ENCODE results near the gene NRP2.

The NRP2 gene

GRCh38 chr2:205733082-205733481 lies 50.8 kb downstream of the NRP2 start:
- DNase-seq (ENCODE audit: extremely low read depth, low read depth), result no peak
- TF ChIP-seq CTCF (IDR thresholded peaks at IDR 0.05; ENCODE audit: low read depth, low read length, missing control alignments), result no peak
- no peak overlapping the region for H3K4me3 ChIP-seq (replicated peaks; ENCODE audit: low read depth, low read length)

GRCh38 chr2:205733648-205734047 lies 51.3 kb downstream of the NRP2 start:
- DNase-seq (ENCODE audit: extremely low read depth, low read depth), result no peak
- no peak overlapping the region for H3K4me3 ChIP-seq (replicated peaks; ENCODE audit: low read depth, low read length)
- no peak for TF ChIP-seq CTCF (IDR thresholded peaks at IDR 0.05; ENCODE audit: low read depth, low read length, missing control alignments)

GRCh38 chr2:205734436-205735037 lies 52.2 kb downstream of the NRP2 start:
- DNase-seq (ENCODE audit: extremely low read depth, low read depth), result no peak
- no peak for TF ChIP-seq CTCF (IDR thresholded peaks at IDR 0.05; ENCODE audit: low read depth, low read length, missing control alignments)
- no peak overlapping the region for H3K4me3 ChIP-seq (replicated peaks; ENCODE audit: low read depth, low read length)

- H3K4me3 ChIP-seq (replicated peaks; ENCODE audit: low read depth, low read length), result no peak overlapping the region
- DNase-seq (ENCODE audit: extremely low read depth, low read depth), result no peak
- no peak for TF ChIP-seq CTCF (IDR thresholded peaks at IDR 0.05; ENCODE audit: low read depth, low read length, missing control alignments)
Observed at GRCh38 chr2:205738117-205738968, 56.0 kb downstream of the NRP2 start.

GRCh38 chr2:205739620-205740019 lies 57.3 kb downstream of the NRP2 start:
- H3K4me3 ChIP-seq (replicated peaks; ENCODE audit: low read depth, low read length), result no peak overlapping the region
- no peak for TF ChIP-seq CTCF (IDR thresholded peaks at IDR 0.05; ENCODE audit: low read depth, low read length, missing control alignments)
- DNase-seq (ENCODE audit: extremely low read depth, low read depth), result no peak

- H3K4me3 ChIP-seq (replicated peaks; ENCODE audit: low read depth, low read length), result no peak overlapping the region
- no peak for TF ChIP-seq CTCF (IDR thresholded peaks at IDR 0.05; ENCODE audit: low read depth, low read length, missing control alignments)
- DNase-seq (ENCODE audit: extremely low read depth, low read depth), result no peak
Observed at GRCh38 chr2:205740381-205740780, 58.1 kb downstream of the NRP2 start.
